ENCODE results near the gene SMIM30. TPM values are rescaled to one million over a fixed set of nuclear protein-coding genes. Genes with fewer than 3 reads are reported as not detected.
A peak's percentile ranks its signal among the peaks of the same experiment; 100 is the strongest.

The SMIM30 gene
- total and polyA plus RNA-seq, 2 of the 8 experiments (the other 6 are each of a cell fraction or from before 2014, with no cell fraction given), result 35.2 to 49.7 TPM

- H3K56ac ChIP-seq (replicated peaks; ENCODE audit: insufficient read length, low read depth, low read length), result no peak overlapping the region
- no peak overlapping the region for H4K5ac ChIP-seq (ENCODE audit: insufficient read length, low read depth, low read length)
- no peaks in the 10 kb centered on the region for H4K20me1 ChIP-seq (replicated peaks in 1 of 2; ENCODE audit: control insufficient read depth in 1 of 2, insufficient read depth in 2 of 2, low read length in 2 of 2)
- no peak overlapping the region for H2BK15ac ChIP-seq (ENCODE audit: low read length)
- H3K18ac ChIP-seq (ENCODE audit: extremely low read depth, low read length), result no peak overlapping the region
- no peaks in the 10 kb centered on the region; the same call in 1 of the 2 replicates for H3K23me2 ChIP-seq (ENCODE audit: low read depth, low read length)
- no peak overlapping the region for H2BK20ac ChIP-seq (ENCODE audit: low read length)
- H2BK12ac ChIP-seq (ENCODE audit: low read depth, low read length), result no peak overlapping the region
- no peak overlapping the region for H3K4ac ChIP-seq (replicated peaks; ENCODE audit: insufficient read length, low read depth, low read length)
- no peak for FAIRE-seq
- no peak for DNase-seq (ENCODE audit: low read depth in 1 of 2, low spot score in 2 of 2)
- no peak overlapping the region for H2BK120ac ChIP-seq (replicated peaks; ENCODE audit: low read depth, low read length)
- no peaks in the 10 kb centered on the region for H3K9me3 ChIP-seq (ENCODE audit: insufficient read depth in 2 of 2, low read depth in 1 of 2, low read length in 1 of 2)
- no peak overlapping the region for H3K23ac ChIP-seq (ENCODE audit: insufficient read length)
- H2AK5ac ChIP-seq (ENCODE audit: low read depth, low read length), result no peak overlapping the region
- no peak overlapping the region for H3K14ac ChIP-seq (ENCODE audit: insufficient read length)
- H3K4me2 ChIP-seq (ENCODE audit: insufficient read depth in 1 of 2, low read depth in 2 of 2, low read length in 2 of 2), result peak overlapping the region in 1 of 2 experiments; percentile 56; a peak in 1 of 4 replicates
- no peaks in the 10 kb centered on the region for H3K79me1 ChIP-seq (ENCODE audit: low read depth, low read length)
- H4K91ac ChIP-seq (replicated peaks; ENCODE audit: insufficient read length, low read length), result no peak overlapping the region
- H3K27ac ChIP-seq (ENCODE audit: low read depth, low read length), result no peak overlapping the region
- H3K79me2 ChIP-seq (ENCODE audit: control insufficient read depth in 1 of 2, insufficient read depth in 2 of 2, low read length in 2 of 2), result no peaks in the 10 kb centered on the region; a peak in 1 of 4 replicates
- H3K27me3 ChIP-seq (replicated peaks in 1 of 4; ENCODE audit: control insufficient read depth in 3 of 4, extremely low read depth in 1 of 4, insufficient read depth in 3 of 4, low read length in 3 of 4), result peaks cover 0 to 1% (median 0%) of the 10 kb centered on the region in 4 experiments; a peak in 1 of 7 replicates
- H3K9ac ChIP-seq (replicated peaks in 1 of 4; ENCODE audit: extremely low read depth in 1 of 4, low read depth in 3 of 4, low read length in 3 of 4), result no peak overlapping the region
- no peak overlapping the region for H2AFZ ChIP-seq (ENCODE audit: low read length)
- H3K36me3 ChIP-seq (ENCODE audit: control insufficient read depth in 2 of 4, insufficient read depth in 4 of 4, low read length in 3 of 4), result peaks cover 0 to 13% (median 2%) of the 10 kb centered on the region in 4 experiments; a peak in 2 of 8 replicates
- ChIA-PET POLR2A (ENCODE audit: partially characterized antibody) (no interaction called here), CTCF (ENCODE audit: partially characterized antibody) (no interaction called here)
- no peak overlapping the region for H2BK5ac ChIP-seq (ENCODE audit: low read depth, low read length)
- peaks cover 0 to 3% (median 2%) of the 10 kb centered on the region in 4 experiments; a peak in 3 of 7 replicates for H3K4me1 ChIP-seq (replicated peaks in 1 of 4; ENCODE audit: control insufficient read depth in 3 of 4, insufficient read depth in 4 of 4, low read length in 3 of 4)
- no peak overlapping the region for H4K8ac ChIP-seq (ENCODE audit: extremely low read depth, insufficient read depth, low read length)
- TF ChIP-seq KDM1A (IDR thresholded peaks at IDR 0.05; ENCODE audit: borderline replicate concordance, low read length) (no peak), GTF2F1 (IDR thresholded peaks at IDR 0.05; ENCODE audit: borderline replicate concordance, low read depth, low read length) (no peak), FOSL1 (IDR thresholded peaks at IDR 0.05; ENCODE audit: insufficient read depth, low read depth, low read length) (no peak), HDAC2 (IDR thresholded peaks at IDR 0.05; ENCODE audit: borderline replicate concordance in 1 of 2, low read depth in 2 of 2, low read length in 2 of 2) (no peak), CBX8 (IDR thresholded peaks at IDR 0.05; ENCODE audit: borderline replicate concordance, low read depth, low read length) (no peak)
- TF ChIP-seq, protein P1, sequence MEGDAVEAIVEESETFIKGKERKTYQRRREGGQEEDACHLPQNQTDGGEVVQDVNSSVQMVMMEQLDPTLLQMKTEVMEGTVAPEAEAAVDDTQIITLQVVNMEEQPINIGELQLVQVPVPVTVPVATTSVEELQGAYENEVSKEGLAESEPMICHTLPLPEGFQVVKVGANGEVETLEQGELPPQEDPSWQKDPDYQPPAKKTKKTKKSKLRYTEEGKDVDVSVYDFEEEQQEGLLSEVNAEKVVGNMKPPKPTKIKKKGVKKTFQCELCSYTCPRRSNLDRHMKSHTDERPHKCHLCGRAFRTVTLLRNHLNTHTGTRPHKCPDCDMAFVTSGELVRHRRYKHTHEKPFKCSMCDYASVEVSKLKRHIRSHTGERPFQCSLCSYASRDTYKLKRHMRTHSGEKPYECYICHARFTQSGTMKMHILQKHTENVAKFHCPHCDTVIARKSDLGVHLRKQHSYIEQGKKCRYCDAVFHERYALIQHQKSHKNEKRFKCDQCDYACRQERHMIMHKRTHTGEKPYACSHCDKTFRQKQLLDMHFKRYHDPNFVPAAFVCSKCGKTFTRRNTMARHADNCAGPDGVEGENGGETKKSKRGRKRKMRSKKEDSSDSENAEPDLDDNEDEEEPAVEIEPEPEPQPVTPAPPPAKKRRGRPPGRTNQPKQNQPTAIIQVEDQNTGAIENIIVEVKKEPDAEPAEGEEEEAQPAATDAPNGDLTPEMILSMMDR (IDR thresholded peaks at IDR 0.05; ENCODE audit: control extremely low read depth in 1 of 3, insufficient read depth in 1 of 3, low read depth in 1 of 3, low read length in 3 of 3), result no peak
- no peak overlapping the region for H3K4me3 ChIP-seq (ENCODE audit: extremely low read depth in 1 of 4, insufficient read depth in 2 of 4, low read depth in 3 of 4, low read length in 4 of 4)
- WGBS, 2 experiments (ENCODE audit: extremely low coverage in 1 of 2, insufficient coverage in 1 of 2, insufficient read length in 1 of 2, insufficient replicate concordance in 2 of 2, low coverage in 1 of 2, low lambda C conversion rate in 2 of 2, missing lambda C conversion rate in 1 of 2), result 81% methylated on average over 6 of the region's 6 CpGs; no CpG with 5 or more reads in 1 of the 2 experiments
Observed at GRCh38 chr7:113119429-113119828, 1.1 kb upstream of the SMIM30 start.

All from H1 (cell line).